Pancreas (tissue), 10 donors: ENCODE data around the gene TCERG1L. TPM values are rescaled to one million over a fixed set of nuclear protein-coding genes. Genes with fewer than 3 reads are reported as not detected.
"Not testable (repeated sequence)": the region's sequence is repeated elsewhere in the genome, so short reads cannot be mapped to it uniquely, and the experiment has no call there.

Source experiments
- ATAC-seq, 4 donors: fragments of 200-7000 bp; cut with Tn5 transposase; one replicate each; pipeline versions ENCODE4 v1.8.0 to v1.9.1; 2020; ENCODE audit warnings: mild to moderate bottlenecking in 4 of 4, moderate library complexity in 4 of 4
- DNase-seq, 6 donors: peaks; one replicate each; pipeline ENCODE4 v3.0.0-alpha.2; 2020
- FAIRE-seq: peaks from 2 replicates; lab custom pipeline; 2012; peaks lifted over from hg19 to GRCh38; lab: Jason Lieb, UNC
- H3K27ac ChIP-seq, 4 donors: fragments of 200-600 bp; sonication (generic); 1 replicate in 3 of 4; 2 replicates in 1 of 4; pipeline versions ENCODE4 v1.5.0 to v1.8.0; 2020
- H3K27me3 ChIP-seq, 4 donors: fragments of 200-600 bp; one replicate each; pipeline ENCODE4 v1.8.0; 2021
- H3K36me3 ChIP-seq, 3 donors: fragments of 200-600 bp; sonication (generic) in 1 of 3; one replicate each; pipeline versions ENCODE4 v1.5.0 to v1.8.0; 2020 to 2021
- H3K4me1 ChIP-seq, 3 donors: fragments of 200-600 bp; one replicate each; pipeline ENCODE4 v1.8.0; 2021
- H3K4me3 ChIP-seq, 4 donors: fragments of 200-600 bp; sonication (generic) in 2 of 4; one replicate each; pipeline versions ENCODE4 v1.5.0 to v1.8.0; 2020 to 2021
- H3K9me3 ChIP-seq, 4 donors: fragments of 200-600 bp; one replicate each; pipeline ENCODE4 v1.8.0; 2021
- CTCF ChIP-seq, 4 donors: fragments of 200-600 bp; sonication (generic) in 3 of 4; IDR thresholded peaks; one replicate each; pipeline versions ENCODE4 v1.5.0 to v1.8.0; 2021; ENCODE audit warnings: antibody characterized with exemption in 4 of 4
- WGBS, 2 donors: extraction: QIAGEN DNeasy Blood & Tissue Kit; methylation state at CpG; one replicate each; pipeline ENCODE4 v1.1.7; 2013; 5-methylcytosine and 5-hydroxymethylcytosine counted together
- intact Hi-C, 3 donors: fragments of 100-400 bp; cut with DNase I; formaldehyde crosslinking; loops; one replicate each; pipeline versions ENCODE4 v1.11.1 to v1.14.2; 2022
- polyA plus RNA-seq, 2 donors: library from polyadenylated mRNA; stranded (reverse); fragments of 200-250 nt; gene quantifications; one replicate each; pipeline ENCODE4 v1.2.3, GENCODE V29; 2013
- total RNA-seq, 6 donors: library from RNA; stranded (reverse); fragmentation: NEBNext Ultra II Directional in 4 of 6; extraction: Animal tissue kit (Norgen Biotek cat#: 25700) in 4 of 6; gene quantifications; one replicate each; pipeline versions ENCODE4 v1.2.1 to v1.2.4, GENCODE V29; 2021 to 2023
- donor health status: healthy with polysubstance abuse.
- donor health status: DM: no; HTN: no; CAD: no; lungs with moderate emphysema.
- donor health status: DM: no; HTN: no; CAD: no.
- donor health status: control.
- donor health status: control.
- donor health status: Bipolar disorder and iron deficiency.
- donor health status: DM: yes; HTN: yes; CAD: no.
- donor health status: DM: no; HTN: no; CAD: no.
- donor health status: DM: no; HTN: no; CAD: no.
- donor health status: DM: yes; HTN: yes; CAD: no.

TCERG1L gene
- total and polyA plus RNA-seq, 8 donors: 0.09 to 1.9 (median 0.40) TPM

DNA sequence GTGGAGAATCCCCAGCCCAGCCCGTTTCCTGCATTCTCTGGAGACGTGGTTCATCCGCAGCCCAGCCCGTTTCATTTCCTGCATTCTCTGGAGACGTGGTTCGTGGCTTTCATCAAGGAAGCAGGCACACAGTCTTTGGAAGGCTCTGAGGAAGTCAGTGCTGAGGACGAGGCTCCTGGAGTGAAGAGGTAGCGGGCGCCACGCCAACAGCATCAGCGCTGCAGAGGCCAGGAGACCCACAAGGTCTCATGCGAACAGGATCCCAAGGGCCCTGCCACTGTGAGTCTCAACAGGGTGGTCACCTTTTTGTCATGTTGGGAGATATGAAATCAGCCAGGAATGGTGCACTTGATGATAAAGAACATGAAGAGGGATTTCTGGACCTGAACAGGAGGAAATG is 12.4 kb upstream of the TCERG1L start:
- Histone ChIP-seq H3K27ac (no peak overlapping the region), H3K4me1 (no peaks in the 10 kb centered on the region), H3K36me3 (no peaks in the 10 kb centered on the region), H3K4me3 (no peak overlapping the region), H3K9me3 (no peaks in the 10 kb centered on the region), H3K27me3 (peaks cover 0 to 6% (median 2%) of the 10 kb centered on the region in 4 donors)
- no peak for FAIRE-seq
- ATAC-seq: no peak
- DNase-seq: no peak
- WGBS, 2 donors: 47 to 66% methylated on average over 12 of the region's 12 CpGs
- intact Hi-C loops: no loop called here
- no peak for TF ChIP-seq CTCF (IDR thresholded peaks at IDR 0.05)

GRCh38 chr10:131323025-131323424 is 11.5 kb upstream of the TCERG1L start:
- Histone ChIP-seq H3K27ac (no peak overlapping the region), H3K9me3 (no peaks in the 10 kb centered on the region), H3K36me3 (no peaks in the 10 kb centered on the region), H3K4me1 (no peaks in the 10 kb centered on the region), H3K4me3 (no peak overlapping the region), H3K27me3 (peaks cover 0 to 6% (median 2%) of the 10 kb centered on the region in 4 donors)
- DNase-seq (no peak), ATAC-seq (no peak), FAIRE-seq (no peak)
- WGBS, 2 donors: 31 to 37% methylated on average over 2 of the region's 2 CpGs
- no peak for TF ChIP-seq CTCF (IDR thresholded peaks at IDR 0.05)
- intact Hi-C loops: no loop called here

DNA sequence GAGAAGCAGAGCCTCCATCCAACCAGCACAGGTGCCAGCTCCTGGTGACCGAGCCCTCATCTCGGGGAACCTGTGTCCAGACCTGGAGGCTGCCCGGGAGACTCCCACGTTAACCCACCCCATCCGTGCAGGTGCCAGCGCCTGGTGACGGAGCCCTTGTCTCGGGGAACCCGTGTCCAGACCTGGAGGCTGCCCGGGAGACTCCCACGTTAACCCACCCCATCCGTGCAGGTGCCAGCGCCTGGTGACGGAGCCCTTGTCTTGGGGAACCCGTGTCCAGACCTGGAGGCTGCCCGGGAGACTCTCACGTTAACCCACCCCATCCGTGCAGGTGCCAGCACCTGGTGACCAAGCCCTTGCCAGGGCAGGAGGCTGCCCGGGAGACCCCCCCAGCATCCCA is 11.1 kb upstream of the TCERG1L start:
- ATAC-seq, intact Hi-C loops, H3K9me3 ChIP-seq, FAIRE-seq, H3K36me3 ChIP-seq, H3K27me3 ChIP-seq, H3K4me1 ChIP-seq, H3K27ac ChIP-seq, H3K4me3 ChIP-seq: not testable (repeated sequence)
- DNase-seq: peak in 1 of 6 donors; percentile 26
- 62 to 75% methylated on average over 19 of the region's 19 CpGs for WGBS, 2 donors

DNA sequence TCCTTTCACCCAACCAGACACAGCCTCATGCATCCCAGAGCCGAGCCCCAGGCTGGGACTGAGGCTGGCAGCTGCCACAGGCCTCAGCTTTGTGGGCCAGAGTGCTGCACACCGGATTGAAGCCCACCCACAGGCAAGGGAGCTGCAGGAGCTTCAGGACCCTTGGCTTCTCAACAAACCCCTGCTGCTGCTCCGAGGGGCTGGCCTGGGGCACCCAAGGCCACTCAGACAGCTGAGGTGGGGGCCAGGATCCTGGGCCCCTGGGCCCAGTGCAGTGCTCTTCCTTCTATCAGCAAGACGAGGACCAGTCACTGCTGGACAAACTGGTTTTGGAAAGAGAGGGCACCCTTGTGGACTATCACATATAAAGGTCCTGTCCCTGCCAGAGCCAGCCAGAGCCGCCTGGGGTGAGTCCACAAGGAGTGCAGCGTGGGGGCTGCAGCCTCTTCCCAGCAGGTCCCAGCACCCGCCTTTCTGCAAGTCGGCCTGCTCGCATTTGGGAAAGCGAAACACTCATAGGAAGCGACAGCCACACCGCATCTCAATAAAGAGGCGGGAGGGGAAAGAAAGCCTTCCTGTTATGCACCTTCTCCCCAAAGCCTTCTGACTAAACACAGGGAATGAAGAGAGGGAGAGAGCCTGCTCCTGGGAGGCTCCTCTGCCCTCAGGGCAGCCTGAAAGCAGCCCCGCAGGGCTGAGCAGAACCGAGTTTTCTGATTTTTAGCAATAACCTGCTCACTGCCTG is 9.5 kb upstream of the TCERG1L start:
- H3K27ac ChIP-seq: no peak overlapping the region
- H3K9me3 ChIP-seq: no peaks in the 10 kb centered on the region
- ATAC-seq: no peak
- DNase-seq: peak in 1 of 6 donors; percentile 28
- no peak overlapping the region for H3K4me3 ChIP-seq
- intact Hi-C loops: no loop called here
- H3K36me3 ChIP-seq: no peaks in the 10 kb centered on the region
- H3K4me1 ChIP-seq: no peaks in the 10 kb centered on the region
- 43 to 46% methylated on average over 15 of the region's 15 CpGs for WGBS, 2 donors
- FAIRE-seq: no peak
- peaks cover 0 to 6% (median 3%) of the 10 kb centered on the region in 4 donors for H3K27me3 ChIP-seq
- TF ChIP-seq CTCF (IDR thresholded peaks at IDR 0.05): no peak

DNA sequence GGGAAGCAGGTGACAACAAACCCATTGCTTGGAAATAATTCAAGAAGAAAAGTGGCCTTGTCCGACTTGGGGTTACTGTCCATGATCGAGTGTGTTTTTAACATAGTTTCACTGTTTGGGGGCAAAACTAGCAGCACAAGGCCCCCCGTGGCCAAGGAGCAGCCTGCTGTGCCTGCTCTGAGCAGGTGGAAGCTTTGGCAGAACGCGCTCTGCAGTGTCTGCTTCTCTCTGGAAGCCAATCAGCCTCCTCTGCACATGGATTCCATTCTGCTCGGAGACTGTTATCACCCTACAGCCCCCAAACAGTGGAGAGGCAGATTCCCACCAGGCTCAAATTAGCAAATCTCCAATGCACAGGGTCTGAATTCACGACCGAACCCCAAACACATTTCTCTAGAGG is 7.3 kb upstream of the TCERG1L start:
- H3K27ac ChIP-seq: no peak overlapping the region
- H3K4me3 ChIP-seq: no peak overlapping the region
- no peaks in the 10 kb centered on the region for H3K36me3 ChIP-seq
- intact Hi-C loops: no loop called here
- H3K9me3 ChIP-seq: no peaks in the 10 kb centered on the region
- H3K27me3 ChIP-seq: peaks cover 0 to 7% (median 3%) of the 10 kb centered on the region in 4 donors
- WGBS, 2 donors: 52 to 67% methylated on average over 8 of the region's 8 CpGs
- ATAC-seq: no peak
- FAIRE-seq: no peak
- DNase-seq: no peak
- no peaks in the 10 kb centered on the region for H3K4me1 ChIP-seq
- TF ChIP-seq CTCF (IDR thresholded peaks at IDR 0.05): no peak
